GM19468 (cell line): ENCODE data around the gene GFER.

ENCODE experiments used
- ATAC-seq: cut with Tn5 transposase; IDR thresholded peaks from one replicate; pipeline ENCODE4 v1.9.1; 2021; ENCODE audit warnings: mild to moderate bottlenecking, moderate library complexity, moderate number of reproducible peaks; ENCODE audit not compliant: unreplicated experiment; ENCODE audit errors: extremely low read depth

The GFER gene

DNA sequence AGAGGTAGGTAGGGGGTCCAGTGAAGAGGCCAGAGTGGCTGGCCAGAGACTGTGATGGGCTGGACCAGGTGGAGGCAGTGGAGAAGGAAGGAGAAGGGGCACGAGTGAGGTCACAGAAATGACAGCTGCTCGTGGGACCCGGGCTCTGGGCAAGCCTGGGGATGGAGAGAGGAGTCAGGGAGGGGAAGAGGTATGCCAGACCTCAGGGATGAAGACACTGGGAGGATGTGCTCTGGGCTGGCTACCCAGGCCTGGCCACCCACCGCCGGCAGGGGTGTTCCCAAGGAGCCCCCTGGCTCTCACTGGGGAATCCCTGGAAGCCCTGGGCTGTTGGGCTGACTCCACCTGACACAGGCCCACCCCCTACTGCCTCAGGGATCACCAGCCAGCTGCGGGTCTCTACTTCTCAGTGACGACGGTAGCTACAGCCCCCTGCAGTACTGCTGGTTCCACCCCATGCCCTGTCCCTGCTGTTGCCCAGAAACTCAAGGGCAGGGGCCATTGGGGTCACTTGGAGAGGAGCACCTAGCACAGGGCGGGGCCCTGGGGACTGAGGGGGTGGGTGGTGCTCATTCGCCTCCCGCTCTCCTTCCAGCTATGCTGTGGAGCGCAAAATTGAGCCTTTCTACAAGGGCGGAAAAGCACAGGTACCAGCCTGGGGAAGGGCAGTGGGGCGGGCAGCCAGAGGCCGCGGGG lies 10.4 kb upstream of the GFER start:
- no peak for ATAC-seq

DNA sequence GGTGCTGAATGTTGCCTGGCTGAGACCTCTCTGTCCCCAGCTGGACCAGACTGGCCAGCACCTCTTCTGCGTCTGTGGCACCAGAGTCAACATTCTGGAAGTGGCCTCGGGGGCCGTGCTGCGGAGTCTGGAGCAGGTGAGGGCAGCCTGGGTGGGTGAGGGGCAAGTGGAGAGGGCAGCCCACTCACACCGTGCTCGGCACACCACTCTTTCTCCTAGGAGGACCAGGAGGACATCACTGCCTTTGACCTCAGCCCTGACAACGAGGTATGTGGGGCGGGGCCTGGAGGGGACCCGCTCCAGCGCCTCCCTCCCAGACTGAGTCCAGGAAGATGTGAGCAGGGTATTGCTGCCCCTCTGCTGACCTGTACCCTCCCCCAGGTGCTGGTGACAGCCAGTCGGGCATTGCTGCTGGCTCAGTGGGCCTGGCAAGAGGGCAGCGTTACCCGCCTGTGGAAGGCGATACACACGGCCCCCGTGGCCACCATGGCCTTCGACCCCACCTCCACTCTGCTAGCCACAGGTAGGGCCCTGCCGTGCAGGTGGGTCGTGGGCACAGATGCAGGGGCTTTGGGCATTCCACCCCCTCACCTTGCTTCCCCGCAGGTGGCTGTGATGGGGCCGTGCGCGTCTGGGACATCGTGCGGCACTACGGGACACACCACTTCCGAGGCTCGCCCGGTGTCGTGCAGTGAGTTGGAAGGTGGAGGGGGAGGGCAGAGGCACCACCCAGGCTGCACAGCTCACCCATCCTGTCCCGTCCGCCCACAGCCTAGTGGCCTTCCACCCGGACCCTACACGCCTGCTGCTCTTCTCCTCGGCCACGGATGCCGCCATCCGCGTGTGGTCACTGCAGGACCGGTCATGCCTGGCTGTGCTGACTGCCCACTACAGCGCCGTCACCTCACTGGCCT lies 9.6 kb upstream of the GFER start:
- no peak for ATAC-seq

DNA sequence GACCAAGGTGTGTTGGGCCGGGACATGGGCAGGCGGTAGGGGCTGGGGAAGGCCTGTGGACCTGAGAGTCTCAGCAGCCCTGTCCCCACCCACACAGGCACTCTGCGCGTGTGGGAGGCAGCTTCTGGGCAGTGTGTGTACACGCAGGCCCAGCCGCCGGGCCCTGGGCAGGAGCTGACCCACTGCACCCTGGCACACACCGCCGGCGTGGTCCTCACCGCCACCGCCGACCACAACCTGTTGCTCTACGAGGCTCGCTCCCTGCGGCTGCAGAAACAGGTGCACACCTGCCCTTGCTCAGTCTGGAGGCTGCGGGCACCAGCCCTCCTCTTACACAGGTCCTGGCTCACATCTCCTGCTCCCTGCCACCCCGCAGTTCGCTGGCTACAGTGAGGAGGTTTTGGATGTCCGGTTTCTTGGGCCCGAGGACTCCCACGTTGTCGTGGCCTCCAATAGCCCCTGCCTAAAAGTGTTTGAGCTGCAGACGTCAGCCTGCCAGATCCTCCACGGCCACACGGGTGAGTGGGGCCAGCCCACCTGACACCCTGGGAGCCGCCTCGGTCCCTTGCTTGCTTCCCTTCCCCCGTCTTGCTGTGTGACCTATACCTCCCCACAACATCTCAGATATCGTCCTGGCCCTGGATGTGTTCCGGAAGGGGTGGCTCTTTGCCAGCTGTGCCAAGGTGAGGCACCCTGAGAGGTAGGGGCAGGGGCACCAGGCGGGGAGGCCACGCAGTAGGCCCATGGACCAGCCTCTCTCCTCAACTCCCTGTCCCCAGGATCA lies 8.4 kb upstream of the GFER start:
- no peak for ATAC-seq

DNA sequence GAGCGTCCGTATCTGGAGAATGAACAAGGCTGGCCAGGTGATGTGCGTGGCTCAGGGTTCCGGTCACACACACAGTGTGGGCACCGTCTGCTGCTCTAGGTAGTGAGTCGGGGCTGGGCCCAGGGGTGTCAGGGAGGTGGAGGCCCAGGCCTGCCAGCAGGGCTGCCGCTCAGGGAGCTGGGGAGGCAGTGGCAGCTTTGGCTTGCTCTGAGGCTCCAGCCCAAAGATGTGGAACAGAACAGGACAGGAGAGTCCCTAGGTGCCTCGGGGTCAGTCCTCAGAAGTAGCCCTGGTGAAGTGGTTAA lies 7.8 kb upstream of the GFER start:
- ATAC-seq: no peak

DNA sequence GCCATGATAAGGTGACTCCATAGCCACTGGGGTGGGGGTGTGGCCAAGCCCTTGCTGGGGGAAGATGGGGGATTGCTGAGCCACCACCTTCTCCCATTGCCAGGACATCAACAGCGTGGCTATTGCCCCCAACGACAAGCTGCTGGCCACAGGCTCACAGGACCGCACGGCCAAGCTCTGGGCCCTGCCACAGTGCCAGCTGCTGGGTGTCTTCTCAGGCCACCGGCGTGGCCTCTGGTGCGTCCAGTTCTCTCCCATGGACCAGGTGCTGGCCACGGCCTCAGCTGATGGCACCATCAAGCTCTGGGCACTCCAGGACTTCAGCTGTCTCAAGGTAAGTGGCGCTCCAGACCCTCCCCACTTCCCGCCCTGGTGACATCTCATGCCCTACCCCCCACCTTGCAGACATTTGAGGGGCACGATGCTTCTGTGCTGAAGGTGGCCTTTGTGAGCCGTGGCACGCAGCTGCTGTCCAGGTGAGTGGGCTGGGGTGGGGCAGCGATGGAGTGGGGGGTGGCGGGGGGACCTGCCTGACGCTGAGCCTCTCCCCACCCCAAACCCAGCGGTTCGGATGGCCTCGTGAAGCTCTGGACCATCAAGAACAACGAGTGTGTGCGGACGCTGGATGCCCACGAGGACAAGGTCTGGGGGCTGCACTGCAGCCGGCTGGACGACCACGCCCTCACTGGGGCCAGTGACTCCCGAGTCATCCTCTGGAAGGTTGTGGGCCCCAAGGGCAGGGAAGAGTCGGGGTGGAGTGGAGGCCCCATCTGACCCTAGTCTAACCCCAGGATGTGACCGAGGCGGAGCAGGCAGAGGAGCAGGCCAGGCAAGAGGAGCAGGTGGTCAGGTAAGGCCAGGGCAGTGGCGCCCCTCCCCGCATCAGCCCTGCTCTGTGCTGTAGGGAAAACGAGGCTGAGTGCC lies 6.8 kb upstream of the GFER start:
- ATAC-seq: no peak

DNA sequence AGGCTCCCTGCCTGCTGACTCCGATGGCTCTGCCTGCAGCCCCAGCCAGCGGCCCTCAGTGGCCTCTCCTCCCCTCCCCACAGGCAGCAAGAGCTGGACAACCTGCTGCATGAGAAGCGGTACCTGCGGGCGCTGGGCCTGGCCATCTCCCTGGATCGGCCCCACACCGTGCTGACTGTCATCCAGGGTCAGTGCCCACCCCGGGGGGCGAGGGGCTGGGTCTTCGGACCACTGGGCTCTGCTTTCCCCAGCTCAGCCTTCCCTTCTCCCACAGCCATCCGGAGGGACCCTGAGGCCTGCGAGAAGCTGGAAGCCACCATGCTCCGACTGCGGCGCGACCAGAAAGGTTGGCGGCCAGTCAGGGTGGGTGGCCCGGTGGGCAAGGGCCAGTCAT lies 6.1 kb upstream of the GFER start:
- ATAC-seq: no peak

DNA sequence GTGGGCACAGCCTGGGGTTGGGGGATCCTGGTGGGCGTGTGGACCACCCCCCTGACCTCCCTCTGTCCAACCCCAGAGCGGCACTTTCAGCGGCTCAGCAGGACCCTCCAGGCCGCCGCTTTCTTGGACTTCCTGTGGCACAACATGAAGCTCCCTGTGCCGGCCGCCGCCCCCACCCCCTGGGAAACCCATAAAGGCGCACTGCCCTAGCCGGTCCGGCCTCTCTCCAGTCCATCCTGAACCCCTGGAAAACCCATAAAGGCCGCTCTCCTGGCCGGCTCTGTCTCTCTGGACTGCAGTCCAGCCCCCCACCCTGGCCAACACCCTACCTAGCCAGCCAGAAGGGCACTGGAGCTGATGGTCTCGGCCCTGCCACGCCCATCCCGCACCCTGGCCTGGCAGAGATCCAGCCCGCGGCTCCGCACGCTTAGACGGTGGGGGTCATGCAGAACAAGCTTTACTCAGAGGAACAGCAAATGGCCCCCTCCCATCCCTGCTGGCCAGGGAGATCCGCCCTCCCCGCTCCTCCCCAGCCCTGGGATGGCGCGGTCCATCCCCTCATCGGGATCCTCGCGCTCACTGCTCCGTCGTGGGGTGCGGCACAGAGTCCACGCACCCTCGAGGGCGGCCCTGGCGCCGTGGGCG lies 5.4 kb upstream of the GFER start:
- no peak for ATAC-seq

DNA sequence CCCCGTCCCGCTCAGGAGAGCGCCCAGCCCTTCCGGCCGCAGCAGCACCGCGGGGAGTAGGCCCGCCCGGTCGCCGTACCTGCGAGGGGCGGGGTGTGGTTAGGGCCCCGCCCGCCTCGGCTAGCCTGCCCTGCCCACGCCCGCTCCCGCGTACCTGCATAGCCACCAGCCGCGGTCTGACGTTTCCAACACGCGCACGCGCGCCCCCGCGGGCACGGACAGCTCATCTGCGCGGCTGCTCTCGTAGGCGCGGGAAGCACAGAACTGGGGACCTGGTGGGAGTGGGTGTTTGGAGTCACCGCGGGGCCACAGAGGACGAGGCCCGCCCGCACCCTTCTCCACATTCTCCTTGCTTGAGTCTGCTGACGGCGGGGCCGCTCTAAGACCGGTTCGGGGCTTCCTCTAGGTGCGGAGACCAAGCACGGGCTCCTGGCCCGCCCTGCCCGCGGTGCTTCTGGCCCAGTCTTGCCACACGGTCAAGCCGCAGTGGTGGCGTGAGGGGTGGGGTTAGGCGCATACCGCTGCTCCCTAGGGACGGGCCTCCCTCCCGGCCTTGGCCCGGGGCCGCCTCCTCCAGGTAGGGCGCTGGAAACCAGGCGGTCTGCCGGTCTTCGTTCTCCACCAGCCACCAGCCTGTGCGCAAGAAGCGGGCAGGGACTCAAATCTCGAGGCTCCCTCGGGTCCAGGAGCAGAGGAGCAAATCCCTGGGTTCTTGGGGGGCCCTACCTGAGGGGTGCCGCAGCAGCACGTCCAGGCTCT lies 4.5 kb upstream of the GFER start:
- no peak for ATAC-seq

DNA sequence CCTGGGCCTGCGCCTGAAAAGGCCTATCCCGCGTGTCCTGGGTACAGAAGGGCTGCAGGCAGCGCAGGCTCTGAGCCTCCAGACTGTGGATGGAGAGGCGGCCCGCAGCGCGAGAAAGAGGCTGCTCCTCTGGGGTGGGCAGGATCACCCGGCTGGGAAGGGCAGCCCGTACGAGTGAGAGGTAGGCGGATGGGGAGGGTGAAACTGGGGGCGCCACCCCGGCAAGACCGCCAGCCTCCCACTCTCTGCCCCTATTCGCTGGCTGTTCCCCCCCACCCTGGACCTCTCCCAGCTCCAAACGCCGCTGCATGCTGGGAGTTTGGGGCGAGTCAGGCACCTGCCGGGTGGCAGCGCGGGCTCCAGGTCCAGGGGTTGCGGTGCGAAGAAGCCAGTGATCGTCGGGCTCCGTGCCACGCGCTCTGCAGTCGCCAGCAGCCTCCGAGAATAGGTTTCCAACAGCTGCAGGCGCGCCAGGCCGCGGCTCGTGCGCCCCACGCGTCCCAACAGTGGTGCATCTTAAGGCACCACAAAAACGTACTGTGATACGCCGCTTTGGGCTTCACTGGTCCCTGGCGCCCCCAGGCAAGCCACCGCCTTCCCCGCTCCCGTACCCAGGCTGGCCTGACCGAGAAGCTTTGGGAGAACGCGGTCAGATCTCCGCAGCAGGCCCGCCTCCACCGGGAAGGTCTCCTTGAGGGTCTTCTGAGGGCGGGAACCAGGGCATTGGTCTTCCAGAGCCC lies 3.8 kb upstream of the GFER start:
- no peak for ATAC-seq

DNA sequence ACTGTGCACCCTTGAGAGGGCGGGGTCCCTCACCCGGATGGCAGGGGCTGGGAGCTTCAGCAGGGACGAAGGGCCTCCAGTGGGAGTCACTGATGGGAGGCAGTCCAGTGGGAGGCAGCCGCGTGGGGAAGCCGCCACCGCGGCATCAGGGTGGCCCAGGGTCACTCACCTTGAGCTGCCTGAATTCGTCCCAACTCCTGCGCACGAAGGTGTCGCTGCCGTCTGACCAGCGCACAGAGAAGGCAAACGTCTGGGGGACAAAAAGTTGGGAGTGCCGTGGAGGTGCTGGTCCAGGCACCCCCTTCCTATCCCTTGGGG lies 3.3 kb upstream of the GFER start:
- no peak for ATAC-seq

DNA sequence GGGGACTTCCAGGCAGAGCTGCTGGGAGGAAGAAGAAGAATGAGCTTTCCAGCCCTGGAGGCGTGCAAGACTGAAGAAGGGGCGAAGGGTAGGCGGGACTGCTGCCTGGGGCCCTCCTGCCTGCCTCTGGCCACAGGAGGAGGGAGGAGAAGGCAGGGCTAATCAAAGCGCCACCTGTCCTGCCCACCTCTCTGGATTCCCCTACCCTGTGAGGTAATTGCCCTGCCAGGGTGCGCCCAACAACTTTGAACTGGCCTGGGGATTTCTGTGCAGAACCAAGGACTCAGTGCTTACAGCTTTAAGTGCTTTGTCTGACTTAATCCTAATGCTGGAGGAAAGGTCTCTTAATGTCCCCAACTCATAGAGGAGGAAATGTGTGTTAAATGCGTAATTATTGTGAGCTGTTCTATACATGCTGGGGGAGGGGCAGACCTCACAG lies 2.6 kb upstream of the GFER start, which contains the start of gene NOXO1:
Gene NOXO1, minus strand, starts transcription at position 72 of the 439 bp plus-strand sequence. CDS start 290 bp downstream, outside the sequence.
- ATAC-seq: no peak

DNA sequence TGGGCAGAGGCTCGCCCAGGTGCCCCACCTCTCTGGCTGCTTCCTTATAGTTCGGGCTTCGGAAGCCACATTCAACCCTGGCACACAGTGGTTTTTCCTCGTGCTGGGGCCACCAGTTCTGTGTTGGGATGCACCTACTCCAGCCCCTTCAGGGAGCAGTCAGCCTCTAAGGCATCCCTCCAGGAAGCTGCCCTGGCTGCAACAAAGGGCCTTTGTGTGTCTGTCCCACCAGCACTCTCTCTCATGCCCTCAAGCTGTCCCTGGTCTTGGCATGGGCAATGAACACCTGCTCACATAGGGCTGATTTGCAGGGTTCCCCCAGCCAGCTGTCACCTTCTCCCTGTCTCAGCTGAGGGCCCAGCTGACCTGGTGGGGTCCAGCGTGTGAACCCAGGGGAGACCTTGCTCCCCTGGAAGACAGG lies 2.0 kb upstream of the GFER start:
- ATAC-seq: no peak

DNA sequence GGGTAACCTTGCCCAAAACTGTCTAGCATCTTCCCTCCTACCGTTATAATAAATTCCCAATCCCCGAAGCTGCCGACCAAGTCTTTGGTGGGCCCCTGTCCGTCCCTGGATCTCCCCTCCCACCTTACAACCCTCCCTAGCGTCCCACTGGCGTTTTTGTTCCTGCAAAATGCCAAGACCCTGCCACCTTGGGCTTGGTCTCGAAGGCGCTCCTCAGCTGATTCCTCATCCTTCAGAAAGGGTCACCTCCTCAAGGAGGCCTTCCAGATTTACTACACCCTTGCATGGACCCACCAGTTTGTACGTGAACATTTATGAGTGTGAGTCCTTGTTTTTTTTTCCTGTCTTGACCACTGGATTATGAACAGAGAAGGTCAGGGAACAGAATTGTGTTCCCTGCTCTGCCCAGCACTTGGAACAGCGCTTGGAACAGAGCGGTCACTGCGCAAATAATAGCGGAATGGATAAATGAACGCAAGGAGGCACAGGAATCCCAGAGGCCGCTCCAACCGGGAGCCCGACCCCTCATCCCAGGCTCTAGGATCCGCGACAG lies 926 bp upstream of the GFER start:
- no peak for ATAC-seq

DNA sequence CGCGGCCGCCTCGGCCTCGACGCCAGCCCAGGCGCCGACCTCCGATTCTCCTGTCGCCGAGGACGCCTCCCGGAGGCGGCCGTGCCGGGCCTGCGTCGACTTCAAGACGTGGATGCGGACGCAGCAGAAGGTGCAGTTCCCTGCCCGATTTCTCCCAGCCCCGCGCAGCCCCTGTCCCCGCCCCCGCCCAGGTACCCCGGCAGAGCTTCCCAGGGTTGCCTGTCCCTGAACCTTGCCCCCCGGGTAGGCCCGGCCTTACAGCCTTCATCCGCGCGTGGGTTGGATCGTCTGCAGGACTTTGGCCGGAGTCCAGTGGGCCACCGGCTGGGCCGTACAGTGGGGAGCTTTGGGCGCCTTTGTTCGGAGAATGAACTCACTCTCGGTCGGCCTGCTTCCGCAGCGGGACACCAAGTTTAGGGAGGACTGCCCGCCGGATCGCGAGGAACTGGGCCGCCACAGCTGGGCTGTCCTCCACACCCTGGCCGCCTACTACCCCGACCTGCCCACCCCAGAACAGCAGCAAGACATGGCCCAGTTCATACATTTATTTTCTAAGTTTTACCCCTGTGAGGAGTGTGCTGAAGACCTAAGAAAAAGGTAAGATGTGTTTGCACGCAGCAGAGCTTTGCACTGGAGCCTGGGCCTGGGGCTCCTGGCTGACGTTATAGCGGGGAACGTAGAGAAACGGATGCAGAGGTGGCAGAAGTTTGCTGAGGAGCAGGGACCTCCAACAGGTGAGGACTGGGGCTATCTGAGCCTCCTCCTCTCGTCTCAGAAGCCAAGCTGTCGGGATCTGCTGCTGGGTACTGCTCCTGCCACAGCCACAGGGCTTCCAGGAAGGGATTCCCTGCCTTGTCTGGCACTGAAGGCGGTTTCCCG lies 593 bp downstream of the GFER start:
- ATAC-seq: no peak

DNA sequence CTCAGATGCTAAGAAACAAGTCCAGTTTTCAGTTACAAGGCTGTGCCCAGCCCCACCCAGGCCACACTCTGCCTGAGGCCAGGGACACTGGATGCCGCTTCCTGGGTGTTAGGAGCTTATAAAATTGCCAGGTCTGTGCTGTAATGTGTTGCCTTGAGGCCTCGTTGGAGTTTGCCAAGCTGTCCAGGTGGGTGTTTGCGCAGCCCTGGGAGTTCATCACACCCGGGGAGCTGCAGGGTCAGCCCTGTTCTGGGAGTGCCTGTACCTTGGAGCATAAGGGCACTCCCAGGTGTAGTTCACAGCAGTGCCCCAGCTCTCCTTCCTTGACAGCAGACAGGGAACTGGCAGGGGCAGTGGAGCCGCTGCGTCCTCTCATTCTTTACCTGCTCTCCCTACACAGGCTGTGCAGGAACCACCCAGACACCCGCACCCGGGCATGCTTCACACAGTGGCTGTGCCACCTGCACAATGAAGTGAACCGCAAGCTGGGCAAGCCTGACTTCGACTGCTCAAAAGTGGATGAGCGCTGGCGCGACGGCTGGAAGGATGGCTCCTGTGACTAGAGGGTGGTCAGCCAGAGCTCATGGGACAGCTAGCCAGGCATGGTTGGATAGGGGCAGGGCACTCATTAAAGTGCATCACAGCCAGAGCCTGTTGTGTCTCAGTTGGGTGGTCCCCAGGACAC lies 1.6 kb downstream of the GFER start:
- ATAC-seq: no peak

DNA sequence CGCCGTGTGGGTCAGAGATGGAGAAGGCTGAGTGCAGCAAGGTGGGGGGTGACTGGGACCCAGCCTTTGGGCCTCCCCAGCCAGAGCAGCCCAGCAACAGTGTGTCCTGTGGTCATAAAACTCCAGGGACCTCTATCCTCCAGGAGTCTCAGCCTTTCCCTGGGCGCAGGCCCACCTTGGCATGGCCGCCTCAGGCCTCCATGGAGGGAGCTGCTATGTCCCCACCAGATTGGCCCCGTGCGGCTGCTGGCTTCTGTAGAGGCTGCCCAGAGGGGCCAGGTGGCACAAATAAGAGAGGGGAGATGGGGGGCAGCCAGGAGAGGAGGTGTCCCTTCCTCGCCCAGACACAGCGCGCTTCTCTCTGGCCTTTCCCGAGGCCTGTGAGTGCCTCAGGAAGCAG lies 3.2 kb downstream of the GFER start:
- no peak for ATAC-seq
